ENCODE measurements around the gene COL13A1.

The COL13A1 gene

GRCh38 chr10:69869291-69869961, 67.7 kb downstream of the COL13A1 start:
- DNase-seq, result no peak

- no peak for DNase-seq
Measured at GRCh38 chr10:69870591-69870990, 68.9 kb downstream of the COL13A1 start.

- no peak for DNase-seq
Measured at GRCh38 chr10:69871074-69871473, 69.4 kb downstream of the COL13A1 start.

GRCh38 chr10:69872323-69872722, 70.6 kb downstream of the COL13A1 start:
- no peak for DNase-seq

- no peak for DNase-seq
Measured at GRCh38 chr10:69873135-69873639, 71.5 kb downstream of the COL13A1 start.

- no peak for DNase-seq
Measured at GRCh38 chr10:69874449-69874848, 72.7 kb downstream of the COL13A1 start.

- DNase-seq, result no peak
Measured at GRCh38 chr10:69875856-69876255, 74.2 kb downstream of the COL13A1 start.

GRCh38 chr10:69876286-69876685, 74.6 kb downstream of the COL13A1 start:
- DNase-seq, result no peak

GRCh38 chr10:69876931-69877330, 75.2 kb downstream of the COL13A1 start:
- DNase-seq, result no peak

- no peak for DNase-seq
Measured at GRCh38 chr10:69878038-69878437, 76.3 kb downstream of the COL13A1 start.

- DNase-seq, result no peak
Measured at GRCh38 chr10:69878951-69879350, 77.2 kb downstream of the COL13A1 start.

GRCh38 chr10:69879634-69880257, 78.0 kb downstream of the COL13A1 start:
- no peak for DNase-seq

- no peak for DNase-seq
Measured at GRCh38 chr10:69880301-69881081, 78.8 kb downstream of the COL13A1 start.

GRCh38 chr10:69881202-69881601, 79.5 kb downstream of the COL13A1 start:
- no peak for DNase-seq

- DNase-seq, result no peak
Measured at GRCh38 chr10:69883310-69884023, 81.8 kb downstream of the COL13A1 start.

- no peak for DNase-seq
Measured at GRCh38 chr10:69884024-69884367, 82.3 kb downstream of the COL13A1 start.

- DNase-seq, result no peak
Measured at GRCh38 chr10:69884686-69885085, 83.0 kb downstream of the COL13A1 start.

GRCh38 chr10:69885379-69886013, 83.8 kb downstream of the COL13A1 start:
- DNase-seq, result no peak

GRCh38 chr10:69888882-69889584, 87.3 kb downstream of the COL13A1 start:
- no peak for DNase-seq

- no peak for DNase-seq
Measured at GRCh38 chr10:69890065-69890847, 88.5 kb downstream of the COL13A1 start.

- no peak for DNase-seq
Measured at GRCh38 chr10:69891057-69891617, 89.4 kb downstream of the COL13A1 start.
